ENCODE measurements around the gene CARD11.

Gene CARD11

DNA sequence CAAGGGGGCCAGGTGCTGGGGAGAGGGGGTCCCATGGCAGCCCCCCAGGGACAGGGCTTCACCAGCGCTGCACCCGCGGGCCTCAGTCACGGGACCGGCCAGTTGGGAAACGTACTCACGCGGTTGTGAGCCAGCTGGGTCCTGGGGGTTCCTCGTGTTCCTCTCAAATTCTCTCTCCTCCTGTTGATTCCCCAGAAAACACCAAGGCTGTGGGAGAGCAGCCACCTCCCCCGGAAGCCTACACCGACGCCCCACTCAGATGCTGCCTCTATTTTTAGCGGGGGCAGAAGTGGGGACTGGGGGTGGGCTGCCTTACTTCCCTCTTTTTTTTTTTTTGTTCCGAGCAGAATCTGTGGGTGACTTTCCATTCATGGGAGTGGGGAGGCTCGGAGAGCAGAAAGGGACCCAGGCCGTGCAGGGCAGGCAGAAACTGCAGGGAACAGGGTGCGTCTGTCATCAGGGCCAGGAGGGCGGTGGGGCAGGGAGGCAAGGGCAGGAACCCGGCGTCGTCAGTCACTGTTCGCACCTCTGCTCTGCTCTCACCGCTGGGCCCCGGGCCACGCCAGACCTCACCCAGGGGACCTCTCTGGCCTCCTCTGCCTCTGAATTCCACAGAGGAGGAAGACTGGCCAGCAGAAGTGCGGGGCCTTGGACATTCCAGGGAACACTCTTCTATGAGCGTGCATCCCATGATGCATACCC, 63.1 kb downstream of the CARD11 start:
- no peak for ATAC-seq
- TF ChIP-seq, protein P1, sequence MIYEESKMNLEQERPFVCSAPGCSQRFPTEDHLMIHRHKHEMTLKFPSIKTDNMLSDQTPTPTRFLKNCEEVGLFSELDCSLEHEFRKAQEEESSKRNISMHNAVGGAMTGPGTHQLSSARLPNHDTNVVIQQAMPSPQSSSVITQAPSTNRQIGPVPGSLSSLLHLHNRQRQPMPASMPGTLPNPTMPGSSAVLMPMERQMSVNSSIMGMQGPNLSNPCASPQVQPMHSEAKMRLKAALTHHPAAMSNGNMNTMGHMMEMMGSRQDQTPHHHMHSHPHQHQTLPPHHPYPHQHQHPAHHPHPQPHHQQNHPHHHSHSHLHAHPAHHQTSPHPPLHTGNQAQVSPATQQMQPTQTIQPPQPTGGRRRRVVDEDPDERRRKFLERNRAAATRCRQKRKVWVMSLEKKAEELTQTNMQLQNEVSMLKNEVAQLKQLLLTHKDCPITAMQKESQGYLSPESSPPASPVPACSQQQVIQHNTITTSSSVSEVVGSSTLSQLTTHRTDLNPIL (CRISPR knock-in tag; IDR thresholded peaks at IDR 0.05; ENCODE audit: low read depth): no peak
- TF ChIP-seq ESRRG (CRISPR knock-in tag; IDR thresholded peaks at IDR 0.05): no peak
- TF ChIP-seq, protein P2, sequence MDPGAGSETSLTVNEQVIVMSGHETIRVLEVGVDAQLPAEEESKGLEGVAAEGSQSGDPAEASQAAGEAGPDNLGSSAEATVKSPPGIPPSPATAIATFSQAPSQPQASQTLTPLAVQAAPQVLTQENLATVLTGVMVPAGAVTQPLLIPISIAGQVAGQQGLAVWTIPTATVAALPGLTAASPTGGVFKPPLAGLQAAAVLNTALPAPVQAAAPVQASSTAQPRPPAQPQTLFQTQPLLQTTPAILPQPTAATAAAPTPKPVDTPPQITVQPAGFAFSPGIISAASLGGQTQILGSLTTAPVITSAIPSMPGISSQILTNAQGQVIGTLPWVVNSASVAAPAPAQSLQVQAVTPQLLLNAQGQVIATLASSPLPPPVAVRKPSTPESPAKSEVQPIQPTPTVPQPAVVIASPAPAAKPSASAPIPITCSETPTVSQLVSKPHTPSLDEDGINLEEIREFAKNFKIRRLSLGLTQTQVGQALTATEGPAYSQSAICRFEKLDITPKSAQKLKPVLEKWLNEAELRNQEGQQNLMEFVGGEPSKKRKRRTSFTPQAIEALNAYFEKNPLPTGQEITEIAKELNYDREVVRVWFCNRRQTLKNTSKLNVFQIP (CRISPR knock-in tag; IDR thresholded peaks at IDR 0.05; ENCODE audit: borderline replicate concordance, low read depth): no peak
- no peak for TF ChIP-seq ARNTL (CRISPR knock-in tag; IDR thresholded peaks at IDR 0.05; ENCODE audit: borderline replicate concordance, low read depth)
- TF ChIP-seq TCF4 (CRISPR knock-in tag; IDR thresholded peaks at IDR 0.05; ENCODE audit: borderline replicate concordance): no peak
- no peak for TF ChIP-seq CSDC2 (CRISPR knock-in tag; IDR thresholded peaks at IDR 0.05)
- TF ChIP-seq, protein P3, sequence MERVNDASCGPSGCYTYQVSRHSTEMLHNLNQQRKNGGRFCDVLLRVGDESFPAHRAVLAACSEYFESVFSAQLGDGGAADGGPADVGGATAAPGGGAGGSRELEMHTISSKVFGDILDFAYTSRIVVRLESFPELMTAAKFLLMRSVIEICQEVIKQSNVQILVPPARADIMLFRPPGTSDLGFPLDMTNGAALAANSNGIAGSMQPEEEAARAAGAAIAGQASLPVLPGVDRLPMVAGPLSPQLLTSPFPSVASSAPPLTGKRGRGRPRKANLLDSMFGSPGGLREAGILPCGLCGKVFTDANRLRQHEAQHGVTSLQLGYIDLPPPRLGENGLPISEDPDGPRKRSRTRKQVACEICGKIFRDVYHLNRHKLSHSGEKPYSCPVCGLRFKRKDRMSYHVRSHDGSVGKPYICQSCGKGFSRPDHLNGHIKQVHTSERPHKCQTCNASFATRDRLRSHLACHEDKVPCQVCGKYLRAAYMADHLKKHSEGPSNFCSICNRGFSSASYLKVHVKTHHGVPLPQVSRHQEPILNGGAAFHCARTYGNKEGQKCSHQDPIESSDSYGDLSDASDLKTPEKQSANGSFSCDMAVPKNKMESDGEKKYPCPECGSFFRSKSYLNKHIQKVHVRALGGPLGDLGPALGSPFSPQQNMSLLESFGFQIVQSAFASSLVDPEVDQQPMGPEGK (CRISPR knock-in tag; IDR thresholded peaks at IDR 0.05; ENCODE audit: borderline replicate concordance): no peak
- TF ChIP-seq ZNF565 (CRISPR knock-in tag; conservative IDR thresholded peaks at IDR 0.05; ENCODE audit: low read depth): no peak
- no peak for TF ChIP-seq ZFP30 (CRISPR knock-in tag; IDR thresholded peaks at IDR 0.05)
- no peak for TF ChIP-seq GLIS3 (CRISPR knock-in tag; IDR thresholded peaks at IDR 0.05)

DNA sequence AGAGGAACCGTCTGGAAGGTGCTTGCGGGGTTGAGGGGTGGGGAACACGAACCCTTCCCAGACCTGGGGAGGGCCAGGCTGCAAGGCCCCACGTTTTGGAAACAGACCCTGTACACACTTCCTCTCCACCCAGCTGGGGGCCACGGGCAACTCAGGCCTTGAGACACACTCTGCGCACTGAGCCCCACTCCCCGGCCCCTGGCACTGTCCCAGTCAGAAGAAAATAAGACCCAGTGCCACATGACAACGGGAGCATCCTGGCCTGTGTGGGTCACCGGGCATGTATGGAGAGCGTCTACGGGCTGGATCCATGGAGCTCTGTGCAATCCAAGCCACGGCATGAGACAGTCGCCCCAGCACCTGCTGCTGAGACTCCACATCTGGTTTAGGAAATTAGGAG, 63.7 kb downstream of the CARD11 start:
- TF ChIP-seq GLIS3 (CRISPR knock-in tag; IDR thresholded peaks at IDR 0.05) (no peak), ZNF565 (CRISPR knock-in tag; conservative IDR thresholded peaks at IDR 0.05; ENCODE audit: low read depth) (no peak), ARNTL (CRISPR knock-in tag; IDR thresholded peaks at IDR 0.05; ENCODE audit: borderline replicate concordance, low read depth) (no peak), OSR1 (CRISPR knock-in tag; IDR thresholded peaks at IDR 0.05) (no peak), ZFP30 (CRISPR knock-in tag; IDR thresholded peaks at IDR 0.05) (no peak), ZNF8 (CRISPR knock-in tag; IDR thresholded peaks at IDR 0.05) (no peak), ZC3H10 (CRISPR knock-in tag; IDR thresholded peaks at IDR 0.05) (no peak)
- TF ChIP-seq, protein P4, sequence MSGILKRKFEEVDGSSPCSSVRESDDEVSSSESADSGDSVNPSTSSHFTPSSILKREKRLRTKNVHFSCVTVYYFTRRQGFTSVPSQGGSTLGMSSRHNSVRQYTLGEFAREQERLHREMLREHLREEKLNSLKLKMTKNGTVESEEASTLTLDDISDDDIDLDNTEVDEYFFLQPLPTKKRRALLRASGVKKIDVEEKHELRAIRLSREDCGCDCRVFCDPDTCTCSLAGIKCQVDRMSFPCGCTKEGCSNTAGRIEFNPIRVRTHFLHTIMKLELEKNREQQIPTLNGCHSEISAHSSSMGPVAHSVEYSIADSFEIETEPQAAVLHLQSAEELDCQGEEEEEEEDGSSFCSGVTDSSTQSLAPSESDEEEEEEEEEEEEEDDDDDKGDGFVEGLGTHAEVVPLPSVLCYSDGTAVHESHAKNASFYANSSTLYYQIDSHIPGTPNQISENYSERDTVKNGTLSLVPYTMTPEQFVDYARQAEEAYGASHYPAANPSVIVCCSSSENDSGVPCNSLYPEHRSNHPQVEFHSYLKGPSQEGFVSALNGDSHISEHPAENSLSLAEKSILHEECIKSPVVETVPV (CRISPR knock-in tag; IDR thresholded peaks at IDR 0.05): no peak
- no peak for ATAC-seq

DNA sequence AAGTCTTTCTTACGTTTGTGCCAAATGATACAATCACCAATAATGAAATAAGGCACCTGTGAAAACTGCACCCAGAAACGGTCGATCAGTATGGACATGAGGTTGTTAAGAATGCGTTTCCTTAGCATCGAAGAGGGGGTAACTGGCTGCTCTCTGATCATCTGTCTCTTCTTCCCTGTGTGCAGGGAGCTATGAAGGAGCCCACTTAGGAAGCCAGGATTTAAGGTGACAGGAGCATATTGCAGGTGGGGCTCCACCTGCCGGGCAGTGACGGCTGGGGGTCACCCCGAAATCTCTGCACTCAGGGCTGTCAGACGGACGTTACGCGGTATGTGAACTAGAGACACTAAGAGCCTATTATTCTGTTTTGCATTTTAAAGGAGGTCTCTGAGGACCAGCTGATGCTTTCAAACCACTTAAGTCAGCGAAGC, 64.5 kb downstream of the CARD11 start:
- no peak for ATAC-seq
- no peak for TF ChIP-seq ARNTL (CRISPR knock-in tag; IDR thresholded peaks at IDR 0.05; ENCODE audit: borderline replicate concordance, low read depth)
- TF ChIP-seq, protein P4 (CRISPR knock-in tag; IDR thresholded peaks at IDR 0.05): no peak
- TF ChIP-seq TOX (CRISPR knock-in tag; IDR thresholded peaks at IDR 0.05; ENCODE audit: borderline replicate concordance): no peak
- TF ChIP-seq CSDC2 (CRISPR knock-in tag; IDR thresholded peaks at IDR 0.05): no peak
- TF ChIP-seq, protein P1 (CRISPR knock-in tag; IDR thresholded peaks at IDR 0.05; ENCODE audit: low read depth): no peak
- no peak for TF ChIP-seq ESRRG (CRISPR knock-in tag; IDR thresholded peaks at IDR 0.05)
- TF ChIP-seq ZFP3 (CRISPR knock-in tag; IDR thresholded peaks at IDR 0.05): no peak
- no peak for TF ChIP-seq ZNF8 (CRISPR knock-in tag; IDR thresholded peaks at IDR 0.05)
- no peak for TF ChIP-seq ZFP30 (CRISPR knock-in tag; IDR thresholded peaks at IDR 0.05)

DNA sequence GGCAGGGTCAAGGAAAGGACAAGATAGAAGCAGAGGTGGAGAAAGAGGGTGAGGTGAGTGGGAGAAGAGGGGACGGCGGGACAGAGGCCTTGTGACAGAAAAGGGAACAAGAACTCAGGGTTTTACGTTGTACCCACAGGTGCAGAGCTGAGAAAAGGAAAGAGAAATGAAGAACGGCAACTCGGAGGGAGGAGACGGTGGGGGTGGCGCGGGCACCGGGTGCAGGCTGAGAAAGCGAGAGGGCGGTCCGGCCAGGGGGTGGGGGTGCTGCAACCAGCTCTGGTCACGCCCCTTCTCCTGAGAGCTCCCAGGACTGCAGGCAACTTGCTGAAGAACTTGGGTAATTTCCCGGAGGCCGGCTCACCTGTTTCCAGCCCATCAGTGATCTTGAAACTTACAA, 65.3 kb downstream of the CARD11 start:
- TF ChIP-seq RARB (CRISPR knock-in tag; IDR thresholded peaks at IDR 0.05) (no peak), ZNF8 (CRISPR knock-in tag; IDR thresholded peaks at IDR 0.05) (no peak), TOX (CRISPR knock-in tag; IDR thresholded peaks at IDR 0.05; ENCODE audit: borderline replicate concordance) (no peak), OSR1 (CRISPR knock-in tag; IDR thresholded peaks at IDR 0.05) (no peak), SNAI2 (CRISPR knock-in tag; IDR thresholded peaks at IDR 0.05) (no peak), ISL1 (CRISPR knock-in tag; IDR thresholded peaks at IDR 0.05) (no peak), ZNF70 (CRISPR knock-in tag; IDR thresholded peaks at IDR 0.05) (no peak), ZC3H10 (CRISPR knock-in tag; IDR thresholded peaks at IDR 0.05) (no peak), TCF4 (CRISPR knock-in tag; IDR thresholded peaks at IDR 0.05; ENCODE audit: borderline replicate concordance) (no peak), ZFP3 (CRISPR knock-in tag; IDR thresholded peaks at IDR 0.05) (no peak), ZFP30 (CRISPR knock-in tag; IDR thresholded peaks at IDR 0.05) (no peak), ARNTL (CRISPR knock-in tag; IDR thresholded peaks at IDR 0.05; ENCODE audit: borderline replicate concordance, low read depth) (no peak), CSDC2 (CRISPR knock-in tag; IDR thresholded peaks at IDR 0.05) (no peak), ESRRG (CRISPR knock-in tag; IDR thresholded peaks at IDR 0.05) (no peak)
- TF ChIP-seq, protein P2 (CRISPR knock-in tag; IDR thresholded peaks at IDR 0.05; ENCODE audit: borderline replicate concordance, low read depth): no peak
- ATAC-seq: no peak

All from SK-N-SH treated with all-trans-retinoic acid at 6 μM for 48 hours (cell line).